ENCODE measurements around the gene ADGRG7.

The ADGRG7 gene

GRCh38 chr3:100591411-100591810, 18.0 kb upstream of the ADGRG7 start:
- intact Hi-C loops (cut with DNase I): loop anchor here (5.0 to 10.0 kb wide), 2 partner anchors 274 to 757 kb away; no protein-coding TSS in a partner anchor

DNA sequence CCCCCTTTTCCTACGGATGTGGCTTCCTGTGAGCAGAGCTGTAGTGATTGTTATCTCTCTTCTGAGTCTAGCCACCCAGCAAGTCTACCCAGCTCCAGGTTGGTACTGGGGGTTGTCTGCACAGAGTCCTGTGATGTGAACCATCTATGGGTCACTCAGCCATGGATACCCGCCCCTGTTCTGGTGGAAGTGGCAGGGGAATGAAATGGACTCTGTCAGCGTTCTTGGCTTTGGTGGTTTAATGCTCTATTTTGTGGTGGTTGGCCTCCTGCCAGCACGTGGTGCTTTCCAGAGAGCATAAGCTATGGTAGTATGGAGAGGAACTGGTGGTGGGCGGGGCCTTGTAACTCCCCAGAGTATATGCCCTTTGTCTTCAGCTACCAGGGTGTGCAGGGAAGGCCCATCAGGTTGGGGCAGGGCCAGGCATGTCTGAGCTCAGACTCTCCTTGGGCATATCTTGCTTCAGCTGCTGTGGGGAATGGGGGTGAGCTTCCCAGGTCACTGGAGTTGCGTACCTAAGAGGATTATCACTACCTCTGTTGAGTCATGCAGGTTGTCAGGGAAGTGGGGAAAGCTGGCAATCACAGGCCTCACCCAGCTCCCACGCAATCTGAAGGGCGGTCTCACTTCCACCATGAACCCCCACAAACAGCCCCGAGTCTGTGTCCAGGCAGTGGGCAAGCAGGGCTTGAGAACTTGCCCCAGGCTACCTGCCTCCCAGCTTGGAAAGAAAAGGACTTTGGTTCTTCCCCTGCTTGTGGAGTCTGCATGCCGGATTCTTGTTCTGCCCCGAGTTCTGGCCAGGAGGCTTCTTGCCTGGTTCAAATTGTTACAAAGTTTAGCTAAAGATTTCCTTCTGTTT, 9.0 kb upstream of the ADGRG7 start:
- intact Hi-C loops (cut with DNase I): no loop called here
- DNase-seq: peak in 1 of 10 donors; percentile 81

More at GRCh38 chr3:100591411-100591810, 18.0 kb upstream of the ADGRG7 start:
- DNase-seq: no peak

DNA sequence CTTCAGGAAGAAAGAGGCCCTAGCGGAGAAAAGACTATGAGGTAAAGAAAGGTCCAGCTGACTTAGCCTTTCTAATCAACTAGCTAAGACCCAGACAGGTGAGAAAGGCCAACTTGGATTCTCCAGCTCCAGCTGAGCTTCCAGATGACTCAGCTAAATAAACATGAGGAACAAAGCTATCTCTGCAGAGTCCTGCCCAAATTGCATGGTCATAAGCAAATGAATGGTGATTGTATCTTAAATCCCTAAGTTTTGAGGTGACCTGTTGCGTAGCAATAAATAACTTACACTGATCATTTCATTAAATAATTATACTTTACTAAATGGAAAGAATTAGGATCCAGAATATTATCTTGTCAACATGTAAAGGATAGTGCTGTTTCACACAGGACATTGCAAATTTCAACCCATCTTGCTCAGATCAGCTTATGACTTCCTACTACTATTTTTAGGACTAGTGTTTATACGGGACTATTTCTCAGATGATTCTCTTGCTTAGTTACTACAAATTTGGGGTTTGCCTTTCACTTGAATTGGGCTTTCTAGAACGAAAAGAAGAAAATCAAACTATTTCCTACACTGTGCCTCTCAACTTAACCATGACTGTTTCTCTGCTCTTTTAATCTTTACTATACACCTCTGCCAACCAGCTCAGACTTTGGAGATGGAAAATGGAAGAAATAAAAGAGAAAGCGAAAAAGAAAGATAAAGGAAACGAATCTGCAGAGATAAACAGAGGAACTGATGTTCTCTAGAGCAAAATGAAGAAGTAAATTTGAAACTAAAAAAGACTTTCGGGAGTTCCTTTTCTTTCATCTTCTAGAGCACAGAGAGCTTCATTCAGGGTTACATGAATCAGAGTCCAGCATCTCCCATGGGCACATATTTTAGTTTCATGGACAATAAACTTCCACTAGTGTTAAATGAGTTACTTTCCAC, 6.6 kb upstream of the ADGRG7 start:
- no peak for DNase-seq
- intact Hi-C loops (cut with DNase I): no loop called here

- intact Hi-C loops (cut with DNase I): no loop called here
- DNase-seq: no peak
Measured at GRCh38 chr3:100603469-100603868, 5.9 kb upstream of the ADGRG7 start.

- intact Hi-C loops (cut with DNase I): no loop called here
- no peak for DNase-seq
Measured at GRCh38 chr3:100605358-100605757, 4.0 kb upstream of the ADGRG7 start.

DNA sequence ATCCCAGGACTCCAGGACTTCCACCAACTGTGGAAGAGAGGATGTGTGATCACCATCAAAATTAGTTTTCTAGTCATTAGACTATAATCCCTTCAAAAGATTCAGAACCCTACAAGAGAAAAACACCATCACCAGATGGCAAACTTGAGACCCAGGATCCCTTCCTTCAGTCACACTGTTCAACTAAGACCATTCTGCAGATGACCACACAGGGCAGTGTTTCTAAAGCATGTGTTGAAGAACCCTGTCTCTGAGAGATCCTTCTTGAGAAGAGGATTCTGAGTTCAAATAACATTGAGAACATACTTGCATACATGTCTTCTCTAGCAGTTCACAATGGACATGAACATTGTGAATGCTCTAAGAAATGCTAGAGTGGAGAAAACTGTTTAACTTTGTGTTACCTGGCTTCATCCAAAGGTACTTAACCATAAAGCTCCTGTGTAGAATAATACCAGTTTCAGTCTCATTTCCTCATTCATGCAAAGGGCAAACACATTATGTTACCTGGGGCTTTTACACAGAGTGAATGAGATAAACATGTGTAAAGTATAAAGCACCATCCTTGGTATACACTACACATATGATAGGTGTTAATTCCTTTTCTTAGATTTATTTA, 2.4 kb upstream of the ADGRG7 start:
- no peak for DNase-seq
- intact Hi-C loops (cut with DNase I): no loop called here

DNA sequence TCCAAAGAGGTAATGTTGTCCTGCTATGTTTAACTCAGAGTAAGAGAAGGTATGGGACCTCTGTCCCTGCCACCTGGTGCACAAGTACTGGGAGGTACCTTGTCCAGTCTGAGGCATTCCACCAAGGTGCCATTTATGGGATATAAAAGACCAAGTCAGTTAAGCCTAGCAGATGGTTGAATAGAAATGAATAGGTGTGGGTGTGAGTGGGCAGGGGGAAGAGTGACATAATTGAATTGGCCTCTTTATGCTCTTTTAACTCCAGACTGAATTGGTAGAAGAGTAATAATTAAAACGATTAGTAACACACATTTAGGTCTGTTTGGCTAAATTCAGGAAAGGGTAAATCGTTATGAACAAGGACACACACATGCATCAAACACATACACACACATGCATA, 562 bp downstream of the ADGRG7 start:
- DNase-seq: no peak
- intact Hi-C loops (cut with DNase I): no loop called here

- DNase-seq: no peak
- intact Hi-C loops (cut with DNase I): no loop called here
Measured at GRCh38 chr3:100611221-100611620, 1.8 kb downstream of the ADGRG7 start.

GRCh38 chr3:100613721-100614390, 4.5 kb downstream of the ADGRG7 start:
- intact Hi-C loops (cut with DNase I): no loop called here
- DNase-seq: no peak

DNA sequence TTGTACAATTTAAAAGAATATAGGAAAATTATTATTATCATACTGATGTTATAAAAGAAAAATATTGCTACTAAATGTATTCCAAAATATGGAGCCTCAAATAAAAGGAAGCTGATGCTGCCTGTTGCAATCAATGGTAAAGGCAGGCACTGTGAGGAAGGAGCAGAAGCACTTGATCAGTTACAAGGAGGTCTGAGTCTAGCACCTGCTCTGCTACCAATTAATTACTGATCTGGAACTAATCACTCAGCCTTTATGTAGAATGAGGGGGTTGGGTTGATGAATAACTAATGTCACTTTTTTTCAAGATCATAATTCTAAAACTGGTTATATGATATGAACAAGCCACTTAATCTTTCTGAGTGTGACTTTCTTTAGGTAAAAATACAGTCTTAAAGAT, 5.5 kb downstream of the ADGRG7 start:
- no peak for DNase-seq
- intact Hi-C loops (cut with DNase I): no loop called here

DNA sequence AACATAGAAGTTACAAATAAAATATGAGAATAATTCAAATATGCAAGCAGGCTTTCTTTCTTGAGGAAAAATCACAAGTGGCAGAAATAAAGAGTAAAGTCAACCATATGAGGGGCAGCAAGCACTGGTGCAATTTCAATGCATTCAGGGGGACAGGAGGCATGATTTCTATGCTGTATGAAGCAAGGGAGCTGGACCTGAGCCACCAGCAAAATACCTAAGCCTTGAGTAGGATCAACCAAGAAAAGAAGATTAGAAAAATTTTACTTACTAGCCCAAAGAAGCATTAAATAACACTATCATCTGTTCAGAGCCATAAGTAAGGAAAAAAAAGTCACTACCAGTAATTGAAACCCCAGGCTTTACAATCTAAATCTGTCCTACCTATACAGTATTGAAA, 6.3 kb downstream of the ADGRG7 start:
- intact Hi-C loops (cut with DNase I): no loop called here
- no peak for DNase-seq

DNA sequence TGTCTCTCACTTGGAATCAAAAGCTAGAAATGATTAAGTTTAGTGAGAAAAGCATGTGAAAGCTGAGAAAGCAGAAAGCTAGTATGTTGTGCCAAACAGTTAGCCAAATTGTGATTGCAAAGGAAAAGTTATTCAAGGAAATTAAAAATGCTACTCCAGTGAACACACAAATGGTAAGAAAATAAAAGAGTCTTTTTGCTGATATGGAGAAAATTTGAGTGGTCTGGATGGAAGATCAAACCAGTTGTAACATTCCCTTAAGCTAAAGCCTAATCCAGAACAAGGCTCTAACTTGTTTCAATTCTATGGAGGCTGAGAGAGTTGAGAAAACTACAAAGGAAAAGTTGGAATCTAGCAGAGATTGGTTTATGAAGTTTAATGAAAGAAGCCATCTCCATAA, 11.8 kb downstream of the ADGRG7 start:
- no peak for DNase-seq
- intact Hi-C loops (cut with DNase I): no loop called here

GRCh38 chr3:100627491-100627890, 18.1 kb downstream of the ADGRG7 start:
- intact Hi-C loops (cut with DNase I): no loop called here

GRCh38 chr3:100629421-100630127, 20.2 kb downstream of the ADGRG7 start:
- intact Hi-C loops (cut with DNase I): no loop called here
- DNase-seq: no peak

More at GRCh38 chr3:100627491-100627890, 18.1 kb downstream of the ADGRG7 start:
- DNase-seq: no peak

- intact Hi-C loops (cut with DNase I): no loop called here
- DNase-seq: no peak
Measured at GRCh38 chr3:100630664-100631063, 21.3 kb downstream of the ADGRG7 start.

DNA sequence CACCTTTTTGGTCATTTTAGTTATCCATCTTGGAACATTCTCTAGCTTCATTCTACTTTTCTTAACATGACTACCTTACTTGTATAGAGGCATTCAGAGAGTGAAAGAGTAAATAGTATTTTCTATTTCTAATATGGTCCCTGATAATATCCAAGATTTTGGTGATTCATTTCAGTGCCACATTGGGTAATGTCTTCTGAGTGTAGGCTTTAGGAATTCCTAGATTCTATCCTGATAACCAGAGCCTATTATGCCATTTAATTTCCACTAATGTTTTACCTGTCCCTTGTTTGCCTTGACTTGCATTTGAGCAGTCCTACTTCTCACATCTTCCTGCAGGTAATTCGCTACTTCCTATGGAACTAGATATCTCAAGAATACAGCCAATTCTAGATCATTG, 21.8 kb downstream of the ADGRG7 start:
- DNase-seq: no peak
- intact Hi-C loops (cut with DNase I): no loop called here

- no peak for DNase-seq
- intact Hi-C loops (cut with DNase I): no loop called here
Measured at GRCh38 chr3:100634493-100635272, 25.3 kb downstream of the ADGRG7 start.

DNA sequence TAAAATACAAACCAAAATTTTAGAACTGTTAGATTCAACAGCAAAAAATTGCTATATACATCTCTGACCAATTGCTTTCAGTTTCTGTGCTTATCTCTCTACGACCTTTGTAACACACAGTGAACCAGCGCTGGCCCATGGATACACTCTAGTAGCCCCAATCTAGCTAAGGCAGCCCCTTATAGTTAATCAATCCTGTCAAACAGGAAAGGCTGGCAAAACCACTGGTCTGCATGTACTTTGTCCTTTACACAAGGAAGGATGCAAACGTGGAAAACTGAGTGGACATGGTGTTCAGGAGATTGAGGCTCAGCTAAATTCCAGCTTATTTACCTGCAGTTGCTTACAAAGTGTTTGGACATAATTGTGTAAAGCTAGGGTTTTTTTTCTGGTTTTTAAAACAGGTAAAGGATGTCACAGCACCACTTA, 25.9 kb downstream of the ADGRG7 start:
- intact Hi-C loops (cut with DNase I): no loop called here
- no peak for DNase-seq

- intact Hi-C loops (cut with DNase I): no loop called here
- DNase-seq: no peak
Measured at GRCh38 chr3:100637197-100637631, 27.8 kb downstream of the ADGRG7 start.
